PC-9 (cell line): ENCODE results near the gene ZDHHC14. TPM values are rescaled to one million over a fixed set of nuclear protein-coding genes. Genes with fewer than 3 reads are reported as not detected.

Experiments
- BruUV-seq: library from RNA; stranded (reverse); fragments of 400-500 nt; replicated peaks from 2 replicates; lab custom pipeline; 2021; lab: Mats Ljungman, UMichigan
- CTCF ChIA-PET: fragments of 300-600 bp; sonication (Branson Sonifier 250); formaldehyde crosslinking; loops from one replicate; lab custom pipeline; 2022; ENCODE audit warnings: antibody characterized with exemption; lab: Charles Lee
- POLR2A ChIA-PET: fragments of 300-600 bp; sonication (Branson Sonifier 250); formaldehyde crosslinking; loops from one replicate; lab custom pipeline; 2022; ENCODE audit warnings: antibody characterized with exemption; ENCODE audit not compliant: unreplicated experiment; lab: Charles Lee
- DNase-seq, 2 experiments: peaks; one replicate each; pipeline versions ENCODE4 v3.0.0 to v3.0.0-alpha.2; 2015 to 2022; ENCODE audit warnings: mixed read lengths in 1 of 2
- H2AFZ ChIP-seq: fragments of 200-600 bp; sonication (generic); 2 replicates; pipeline ENCODE4 v1.8.1; 2017; ENCODE audit warnings: antibody characterized with exemption
- H3F3A ChIP-seq: fragments of 200-600 bp; sonication (generic); 2 replicates; pipeline ENCODE4 v1.8.1; 2017; ENCODE audit warnings: antibody characterized with exemption, mild to moderate bottlenecking, low read depth; ENCODE audit not compliant: insufficient read depth
- H3K27ac ChIP-seq: fragments of 200-600 bp; sonication (generic); 2 replicates; pipeline ENCODE4 v1.6.1; 2016; ENCODE audit warnings: mixed run types
- H3K27me3 ChIP-seq: fragments of 200-600 bp; sonication (generic); 2 replicates; pipeline ENCODE4 v1.6.1; 2016; ENCODE audit warnings: low read depth, mixed run types; ENCODE audit not compliant: insufficient read depth
- H3K36me3 ChIP-seq: fragments of 200-600 bp; sonication (generic); 2 replicates; pipeline ENCODE4 v1.6.1; 2016; ENCODE audit warnings: low read depth, mixed run types
- H3K4me1 ChIP-seq: fragments of 200-600 bp; sonication (generic); replicated peaks from 2 replicates; pipeline ENCODE4 v1.6.1; 2016; ENCODE audit warnings: mixed run types; ENCODE audit not compliant: insufficient read depth
- H3K4me2 ChIP-seq: fragments of 200-600 bp; sonication (generic); 2 replicates; pipeline ENCODE4 v1.6.1; 2017; ENCODE audit warnings: mixed run types
- H3K4me3 ChIP-seq: fragments of 200-600 bp; sonication (generic); 2 replicates; pipeline ENCODE4 v1.6.1; 2016; ENCODE audit warnings: mixed run types
- H3K79me2 ChIP-seq: fragments of 200-600 bp; sonication (generic); 2 replicates; pipeline ENCODE4 v1.6.1; 2017; ENCODE audit warnings: low read depth, mixed run types
- H3K9me2 ChIP-seq: fragments of 200-600 bp; sonication (generic); 2 replicates; pipeline ENCODE4 v1.8.1; 2017; ENCODE audit warnings: mild to moderate bottlenecking; ENCODE audit not compliant: insufficient read depth
- H3K9me3 ChIP-seq: fragments of 200-600 bp; sonication (generic); 2 replicates; pipeline ENCODE4 v1.8.1; 2016; ENCODE audit warnings: low read depth; ENCODE audit not compliant: insufficient read depth
- H4K20me1 ChIP-seq: fragments of 200-600 bp; sonication (generic); 2 replicates; pipeline ENCODE4 v1.8.1; 2017; ENCODE audit not compliant: insufficient read depth
- CTCF ChIP-seq: fragments of 200-600 bp; sonication (generic); conservative IDR thresholded peaks from 2 replicates; pipeline ENCODE4 v1.6.1; 2017; ENCODE audit warnings: mixed run types, antibody characterized with exemption, mild to moderate bottlenecking, moderate library complexity
- EZH2 ChIP-seq: fragments of 200-600 bp; sonication (generic); IDR thresholded peaks from 2 replicates; pipeline ENCODE4 v1.8.0; 2017; ENCODE audit warnings: antibody characterized with exemption, low read depth
- intact Hi-C: fragments of 100-400 bp; cut with micrococcal nuclease; formaldehyde crosslinking; loops from one replicate; pipeline ENCODE4 v1.10.0; 2022; ENCODE audit not compliant: unreplicated experiment
- total RNA-seq: library from RNA; stranded (reverse); gene quantifications from 2 replicates; pipeline ENCODE4 v1.2.3, GENCODE V29; 2021

The ZDHHC14 gene
- total RNA-seq, 1 experiment from 2014 or later = 5.6 TPM

- Histone ChIP-seq H4K20me1 (no peaks in the 10 kb centered on the region), H3K4me1 (no peaks in the 10 kb centered on the region), H3K36me3 (no peaks in the 10 kb centered on the region), H3K4me3 (no peak overlapping the region), H3K4me2 (no peak overlapping the region), H3K27ac (no peak overlapping the region), H3K9me3 (no peaks in the 10 kb centered on the region), H3K27me3 (no peaks in the 10 kb centered on the region), H3F3A (no peaks in the 10 kb centered on the region), H2AFZ (no peak overlapping the region), H3K9me2 (no peaks in the 10 kb centered on the region), H3K79me2 (no peaks in the 10 kb centered on the region)
- intact Hi-C loops = no loop called here
- no peak for DNase-seq
- TF ChIP-seq EZH2 (no peak), CTCF (no peak)
- BruUV-seq = no TSS peak
- POLR2A ChIA-PET = no interaction called here
- CTCF ChIA-PET = no interaction called here
Measured at GRCh38 chr6:157397660-157398059, 16.7 kb downstream of the ZDHHC14 start.

DNA sequence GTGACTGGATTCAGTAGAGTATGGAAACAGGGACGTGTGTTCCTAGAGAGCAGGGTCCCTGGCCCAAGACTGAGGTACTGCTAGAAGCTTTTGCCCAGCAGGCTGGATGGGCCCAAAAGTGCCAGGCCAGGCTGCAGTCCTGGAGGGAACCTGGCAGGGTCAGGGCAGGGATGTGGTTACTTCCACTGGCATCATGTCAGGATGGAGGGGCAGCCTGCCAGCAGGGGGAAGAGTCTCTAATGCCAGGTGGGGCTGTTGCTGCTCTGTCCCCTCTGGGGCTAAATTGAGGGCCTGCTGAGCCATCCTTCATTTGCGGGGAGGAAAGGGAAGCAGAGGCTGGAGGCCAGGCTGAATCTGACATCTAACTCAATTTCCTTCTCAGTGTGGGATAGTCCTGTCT is 17.2 kb downstream of the ZDHHC14 start:
- no peak for DNase-seq
- H3K79me2 ChIP-seq = no peaks in the 10 kb centered on the region
- H3K27ac ChIP-seq = no peak overlapping the region
- H4K20me1 ChIP-seq = no peaks in the 10 kb centered on the region
- no peak overlapping the region for H2AFZ ChIP-seq
- no peaks in the 10 kb centered on the region for H3K27me3 ChIP-seq
- no peaks in the 10 kb centered on the region for H3K4me1 ChIP-seq
- H3K4me2 ChIP-seq = no peak overlapping the region
- intact Hi-C loops = no loop called here
- H3F3A ChIP-seq = no peaks in the 10 kb centered on the region
- ChIA-PET CTCF (no interaction called here), POLR2A (no interaction called here)
- H3K4me3 ChIP-seq = no peak overlapping the region
- no TSS peak for BruUV-seq
- no peaks in the 10 kb centered on the region for H3K9me2 ChIP-seq
- no peaks in the 10 kb centered on the region for H3K9me3 ChIP-seq
- H3K36me3 ChIP-seq = no peaks in the 10 kb centered on the region
- TF ChIP-seq EZH2 (no peak), CTCF (no peak)

- Histone ChIP-seq H2AFZ (no peak overlapping the region), H3K27me3 (no peaks in the 10 kb centered on the region), H3K36me3 (no peaks in the 10 kb centered on the region), H3F3A (no peaks in the 10 kb centered on the region), H3K79me2 (no peaks in the 10 kb centered on the region), H3K4me2 (no peak overlapping the region), H3K9me3 (no peaks in the 10 kb centered on the region), H3K4me1 (no peaks in the 10 kb centered on the region), H3K9me2 (no peaks in the 10 kb centered on the region), H4K20me1 (no peaks in the 10 kb centered on the region), H3K27ac (no peak overlapping the region), H3K4me3 (no peak overlapping the region)
- no TSS peak for BruUV-seq
- no peak for TF ChIP-seq EZH2
- no peak for TF ChIP-seq CTCF
- CTCF ChIA-PET = no interaction called here
- no peak for DNase-seq
- intact Hi-C loops = no loop called here
- POLR2A ChIA-PET = no interaction called here
Measured at GRCh38 chr6:157400676-157401075, 19.7 kb downstream of the ZDHHC14 start.
